ENCODE measurements around the gene NAA50. TPM values are rescaled to one million over a fixed set of nuclear protein-coding genes. Genes with fewer than 3 reads are reported as not detected.

NAA50 gene
- total and polyA plus RNA-seq, 10 of the 15 experiments (the other 5 are each of a cell fraction or from before 2014, with no cell fraction given): 31.7 to 205 (median 110) TPM

GRCh38 chr3:113745756-113746547 lies at the start of gene NAA50 (continued):
- TF ChIP-seq ZNF687 (IDR thresholded peaks at IDR 0.05) (peak; percentile 82), NFIC (IDR thresholded peaks at IDR 0.05; ENCODE audit: low read depth, low read length) (no peak), NR2C1 (IDR thresholded peaks at IDR 0.05) (peak; percentile 96), MEF2B (IDR thresholded peaks at IDR 0.05; ENCODE audit: partially characterized antibody, poor library complexity, severe bottlenecking) (no peak), EED (IDR thresholded peaks at IDR 0.05; ENCODE audit: low read depth) (peak; percentile 4; the same call in 1 of the 2 replicates), NFYB (IDR thresholded peaks at IDR 0.05; ENCODE audit: insufficient read depth, low read depth, low read length) (no peak), PML (IDR thresholded peaks at IDR 0.05; ENCODE audit: low read length) (0 out of 2 replicates have a peak, but pooled peaks have one; percentile 51), E2F8 (IDR thresholded peaks at IDR 0.05; ENCODE audit: low read depth, partially characterized antibody) (no peak), ASH2L (IDR thresholded peaks at IDR 0.05; ENCODE audit: borderline replicate concordance, low read depth) (no peak; the same call in 1 of the 2 replicates), LARP7 (IDR thresholded peaks at IDR 0.05) (no peak), ELK1 (IDR thresholded peaks at IDR 0.05; ENCODE audit: low read depth, low read length) (peak; percentile 60; the same call in 1 of the 2 replicates), SIX5 (IDR thresholded peaks at IDR 0.05; ENCODE audit: low read depth, low read length, severe bottlenecking) (no peak), MAX (IDR thresholded peaks at IDR 0.05; ENCODE audit: low read depth, low read length) (peak; percentile 78; the same call in 1 of the 2 replicates), YY1 (IDR thresholded peaks at IDR 0.05; ENCODE audit: low read depth, low read length) (peak; percentile 93), BRCA1 (IDR thresholded peaks at IDR 0.05; ENCODE audit: low read depth, low read length) (no peak), CBFB (IDR thresholded peaks at IDR 0.05; ENCODE audit: low read depth) (no peak; the same call in 1 of the 2 replicates), PAX5 (IDR thresholded peaks at IDR 0.05; ENCODE audit: borderline replicate concordance, low read depth, low read length) (peak; percentile 59; the same call in 1 of the 2 replicates), FOS (IDR thresholded peaks at IDR 0.05; ENCODE audit: borderline replicate concordance, extremely low read depth, insufficient read length) (no peak), USF2 (IDR thresholded peaks at IDR 0.05; ENCODE audit: borderline replicate concordance, low read depth, low read length) (no peak), ZNF24 (IDR thresholded peaks at IDR 0.05) (0 out of 2 replicates have a peak, but pooled peaks have one; percentile 11), ZSCAN29 (IDR thresholded peaks at IDR 0.05) (no peak)

All from GM12878 (cell line).